WTC11 (cell line): ENCODE results near the gene STK32B. TPM values are rescaled to one million over a fixed set of nuclear protein-coding genes. Genes with fewer than 3 reads are reported as not detected.

Experiments used
- ATAC-seq: fragments of 200-7000 bp; cut with Tn5 transposase; 2 replicates; pipeline ENCODE4 v1.10.0; 2021; ENCODE audit warnings: mild to moderate bottlenecking, moderate library complexity
- CTCF ChIA-PET: fragments of 300-600 bp; sonication (Branson Sonifier 250); formaldehyde crosslinking; loops from one replicate; lab custom pipeline; 2021; ENCODE audit warnings: antibody characterized with exemption; lab: Charles Lee
- POLR2A ChIA-PET: fragments of 350-600 bp; sonication (Branson Sonifier 250); formaldehyde crosslinking; loops from one replicate; lab custom pipeline; 2021; ENCODE audit warnings: antibody characterized with exemption; lab: Charles Lee
- DNase-seq: peaks from one replicate; pipeline ENCODE4 v3.0.0; 2021; ENCODE audit warnings: low spot score
- H3K27ac Mint-ChIP-seq: 2 replicates; pipeline ENCODE4 v1.8.0; 2021; ENCODE audit warnings: mixed read lengths
- H3K27me3 Mint-ChIP-seq: 2 replicates; pipeline ENCODE4 v1.8.0; 2021; ENCODE audit warnings: low read depth, mild to moderate bottlenecking, moderate library complexity, mixed read lengths
- H3K36me3 Mint-ChIP-seq: 2 replicates; pipeline ENCODE4 v1.8.0; 2021; ENCODE audit warnings: mixed read lengths
- H3K4me1 Mint-ChIP-seq: 2 replicates; pipeline ENCODE4 v1.8.0; 2022; ENCODE audit warnings: mixed read lengths
- H3K4me3 Mint-ChIP-seq: 2 replicates; pipeline ENCODE4 v1.8.0; 2021; ENCODE audit warnings: mild to moderate bottlenecking, moderate library complexity, mixed read lengths
- H3K9me3 Mint-ChIP-seq: 2 replicates; pipeline ENCODE4 v1.8.0; 2021; ENCODE audit warnings: mixed read lengths
- ELF4 ChIP-seq: sonication (generic); formaldehyde crosslinking; IDR thresholded peaks from 2 replicates; pipeline ENCODE4 v1.8.1; 2022; ENCODE audit warnings: low read depth, mild to moderate bottlenecking, moderate library complexity, missing genetic modification reagents
- EMX1 ChIP-seq: fragments of 250-450 bp; sonication (Bioruptor Pico); IDR thresholded peaks from 2 replicates; pipeline ENCODE4 v1.8.0; 2021; ENCODE audit warnings: mild to moderate bottlenecking
- GTF2I ChIP-seq: fragments of 250-450 bp; sonication (Bioruptor Pico); conservative IDR thresholded peaks from 2 replicates; pipeline ENCODE4 v1.4.0; 2021; ENCODE audit warnings: mild to moderate bottlenecking
- MAX ChIP-seq: sonication (generic); formaldehyde crosslinking; IDR thresholded peaks from 2 replicates; pipeline ENCODE4 v1.8.0; 2022; ENCODE audit warnings: mild to moderate bottlenecking, missing genetic modification reagents
- MXD4 ChIP-seq: fragments of 250-450 bp; sonication (Bioruptor Pico); IDR thresholded peaks from 2 replicates; pipeline ENCODE4 v1.8.0; 2021; ENCODE audit warnings: mild to moderate bottlenecking, moderate library complexity, borderline replicate concordance
- OVOL2 ChIP-seq: fragments of 250-450 bp; sonication (Bioruptor Pico); IDR thresholded peaks from 2 replicates; pipeline ENCODE4 v1.9.0; 2021; ENCODE audit warnings: mild to moderate bottlenecking, borderline replicate concordance
- SP1 ChIP-seq: sonication (generic); formaldehyde crosslinking; conservative IDR thresholded peaks from 2 replicates; pipeline ENCODE4 v1.8.1; 2022; ENCODE audit warnings: missing genetic modification reagents
- TEAD1 ChIP-seq: sonication (generic); formaldehyde crosslinking; IDR thresholded peaks from 2 replicates; pipeline ENCODE4 v1.8.0; 2022; ENCODE audit warnings: mild to moderate bottlenecking, missing genetic modification reagents
- USF2 ChIP-seq: sonication (generic); formaldehyde crosslinking; IDR thresholded peaks from 2 replicates; pipeline ENCODE4 v1.8.1; 2023; ENCODE audit warnings: mild to moderate bottlenecking, missing genetic modification reagents, moderate library complexity
- ZNF121 ChIP-seq: sonication (generic); formaldehyde crosslinking; IDR thresholded peaks from 2 replicates; pipeline ENCODE4 v1.8.0; 2023; ENCODE audit warnings: missing genetic modification reagents
- ZSCAN18 ChIP-seq: fragments of 250-450 bp; sonication (Bioruptor Pico); IDR thresholded peaks from 2 replicates; pipeline ENCODE4 v2.1.2; 2022; ENCODE audit warnings: mild to moderate bottlenecking, moderate library complexity
- total RNA-seq: library from RNA; stranded (reverse); gene quantifications from 3 replicates; pipeline ENCODE4 v1.2.3, GENCODE V29; 2021
- TF ChIP-seq, protein P1 (sequence below): sonication (generic); formaldehyde crosslinking; IDR thresholded peaks from 2 replicates; pipeline ENCODE4 v1.8.1; 2022; ENCODE audit warnings: low read depth, missing genetic modification reagents, borderline replicate concordance
- TF ChIP-seq, protein P2 (sequence below): fragments of 200-600 bp; IDR thresholded peaks from 2 replicates; pipeline ENCODE4 v1.8.0; 2022; ENCODE audit warnings: antibody characterized with exemption
- TF ChIP-seq, protein P3 (sequence below): fragments of 250-450 bp; sonication (Bioruptor Pico); IDR thresholded peaks from 2 replicates; pipeline ENCODE4 v1.9.0; 2021; ENCODE audit warnings: mild to moderate bottlenecking
- TF ChIP-seq, protein P4 (sequence below): sonication (generic); formaldehyde crosslinking; IDR thresholded peaks from 2 replicates; pipeline ENCODE4 v1.8.0; 2022; ENCODE audit warnings: mild to moderate bottlenecking, missing genetic modification reagents
- TF ChIP-seq, protein P5 (sequence below): sonication (generic); formaldehyde crosslinking; conservative IDR thresholded peaks from 2 replicates; pipeline ENCODE4 v1.8.1; 2022; ENCODE audit warnings: mild to moderate bottlenecking, missing genetic modification reagents
- TF ChIP-seq, protein P6 (sequence below): sonication (generic); formaldehyde crosslinking; IDR thresholded peaks from 2 replicates; pipeline ENCODE4 v1.8.1; 2023; ENCODE audit warnings: mild to moderate bottlenecking, missing genetic modification reagents

Gene STK32B
- total RNA-seq, 1 experiment from 2014 or later: 1.9 TPM

DNA sequence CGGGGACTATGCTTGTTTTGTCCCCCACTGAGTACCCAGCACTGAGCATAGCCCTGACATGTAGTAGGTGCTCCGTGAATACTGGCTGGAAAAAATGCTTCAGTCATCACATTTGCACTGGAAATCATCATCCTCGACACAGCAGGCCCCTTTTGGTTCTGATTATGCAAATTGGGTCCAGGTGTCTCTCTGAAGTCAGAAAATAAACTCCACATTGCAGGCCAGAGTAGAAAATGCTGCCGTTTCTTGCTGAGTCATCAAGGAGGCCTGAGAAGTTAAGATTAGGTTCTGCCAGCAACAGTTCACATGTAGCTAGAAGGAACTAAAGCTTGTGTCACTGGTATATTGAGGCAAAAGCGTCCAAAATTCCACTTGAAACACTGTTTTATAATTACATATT, 15.0 kb upstream of the STK32B start (continued):
- TF ChIP-seq TEAD1 (CRISPR knock-in tag): no peak
- TF ChIP-seq OVOL2 (CRISPR knock-in tag): no peak
- TF ChIP-seq, protein P1, sequence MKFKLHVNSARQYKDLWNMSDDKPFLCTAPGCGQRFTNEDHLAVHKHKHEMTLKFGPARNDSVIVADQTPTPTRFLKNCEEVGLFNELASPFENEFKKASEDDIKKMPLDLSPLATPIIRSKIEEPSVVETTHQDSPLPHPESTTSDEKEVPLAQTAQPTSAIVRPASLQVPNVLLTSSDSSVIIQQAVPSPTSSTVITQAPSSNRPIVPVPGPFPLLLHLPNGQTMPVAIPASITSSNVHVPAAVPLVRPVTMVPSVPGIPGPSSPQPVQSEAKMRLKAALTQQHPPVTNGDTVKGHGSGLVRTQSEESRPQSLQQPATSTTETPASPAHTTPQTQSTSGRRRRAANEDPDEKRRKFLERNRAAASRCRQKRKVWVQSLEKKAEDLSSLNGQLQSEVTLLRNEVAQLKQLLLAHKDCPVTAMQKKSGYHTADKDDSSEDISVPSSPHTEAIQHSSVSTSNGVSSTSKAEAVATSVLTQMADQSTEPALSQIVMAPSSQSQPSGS (CRISPR knock-in tag): no peak
- TF ChIP-seq, protein P2, sequence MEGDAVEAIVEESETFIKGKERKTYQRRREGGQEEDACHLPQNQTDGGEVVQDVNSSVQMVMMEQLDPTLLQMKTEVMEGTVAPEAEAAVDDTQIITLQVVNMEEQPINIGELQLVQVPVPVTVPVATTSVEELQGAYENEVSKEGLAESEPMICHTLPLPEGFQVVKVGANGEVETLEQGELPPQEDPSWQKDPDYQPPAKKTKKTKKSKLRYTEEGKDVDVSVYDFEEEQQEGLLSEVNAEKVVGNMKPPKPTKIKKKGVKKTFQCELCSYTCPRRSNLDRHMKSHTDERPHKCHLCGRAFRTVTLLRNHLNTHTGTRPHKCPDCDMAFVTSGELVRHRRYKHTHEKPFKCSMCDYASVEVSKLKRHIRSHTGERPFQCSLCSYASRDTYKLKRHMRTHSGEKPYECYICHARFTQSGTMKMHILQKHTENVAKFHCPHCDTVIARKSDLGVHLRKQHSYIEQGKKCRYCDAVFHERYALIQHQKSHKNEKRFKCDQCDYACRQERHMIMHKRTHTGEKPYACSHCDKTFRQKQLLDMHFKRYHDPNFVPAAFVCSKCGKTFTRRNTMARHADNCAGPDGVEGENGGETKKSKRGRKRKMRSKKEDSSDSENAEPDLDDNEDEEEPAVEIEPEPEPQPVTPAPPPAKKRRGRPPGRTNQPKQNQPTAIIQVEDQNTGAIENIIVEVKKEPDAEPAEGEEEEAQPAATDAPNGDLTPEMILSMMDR: no peak

DNA sequence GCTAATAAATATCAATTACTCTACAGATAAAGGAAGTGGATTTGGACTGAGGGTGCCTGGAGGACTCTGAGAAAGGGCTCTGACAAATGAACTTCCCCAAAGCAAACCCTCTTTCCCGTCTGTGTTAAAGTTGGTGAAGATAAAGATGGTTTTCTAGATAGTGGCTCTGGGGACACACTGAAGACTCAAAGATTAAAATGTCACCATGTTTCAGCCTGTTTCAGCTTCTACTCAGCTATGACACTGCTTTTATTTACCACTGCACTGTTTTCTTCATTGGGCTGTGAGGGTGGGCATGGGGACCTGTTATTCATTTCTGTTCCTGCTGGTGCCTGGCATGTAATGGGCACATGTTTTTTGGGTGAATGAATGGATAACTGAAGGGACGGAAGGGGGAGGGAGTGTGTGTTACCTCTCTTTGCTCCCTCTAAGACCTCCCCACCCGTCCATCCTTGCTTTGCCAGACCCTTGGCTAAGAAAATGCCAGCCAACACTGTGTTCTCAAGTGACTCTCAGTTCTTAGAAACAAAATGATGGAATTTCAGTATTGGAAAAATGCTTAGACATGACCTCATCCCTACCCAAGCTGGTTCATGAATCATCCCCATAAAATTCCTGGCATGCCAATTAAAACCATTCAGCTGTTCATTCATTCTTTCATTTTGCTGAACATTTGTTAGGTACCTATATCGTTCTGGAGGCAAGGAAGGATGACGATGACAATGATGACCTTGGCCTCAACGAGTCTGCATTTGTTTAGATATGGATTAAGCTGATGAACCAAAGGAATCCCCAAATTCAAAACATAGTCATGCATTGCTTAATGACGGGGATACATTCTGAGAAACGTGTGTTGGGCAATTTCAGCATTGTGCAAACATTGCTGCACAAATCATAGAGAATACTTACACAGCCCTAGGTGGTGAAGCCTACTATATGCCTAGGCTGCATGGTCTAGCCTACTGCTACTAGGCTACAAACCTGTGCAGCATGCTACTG, 13.4 kb upstream of the STK32B start:
- Mint-ChIP-seq H3K4me1 (peaks cover 16% of the 10 kb centered on the region), H3K27ac (no peak overlapping the region), H3K27me3 (peaks cover 5% of the 10 kb centered on the region; the same call in 1 of the 2 replicates), H3K9me3 (no peaks in the 10 kb centered on the region), H3K36me3 (no peaks in the 10 kb centered on the region), H3K4me3 (no peak overlapping the region)
- TF ChIP-seq, protein P3, sequence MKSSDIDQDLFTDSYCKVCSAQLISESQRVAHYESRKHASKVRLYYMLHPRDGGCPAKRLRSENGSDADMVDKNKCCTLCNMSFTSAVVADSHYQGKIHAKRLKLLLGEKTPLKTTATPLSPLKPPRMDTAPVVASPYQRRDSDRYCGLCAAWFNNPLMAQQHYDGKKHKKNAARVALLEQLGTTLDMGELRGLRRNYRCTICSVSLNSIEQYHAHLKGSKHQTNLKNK (CRISPR knock-in tag): no peak
- TF ChIP-seq MAX (CRISPR knock-in tag) (no peak), USF2 (no peak), GTF2I (CRISPR knock-in tag) (no peak), ZNF121 (CRISPR knock-in tag) (no peak), ELF4 (CRISPR knock-in tag) (no peak), SP1 (CRISPR knock-in tag) (no peak), ZSCAN18 (no peak), MXD4 (CRISPR knock-in tag) (no peak), EMX1 (CRISPR knock-in tag) (no peak), OVOL2 (CRISPR knock-in tag) (no peak)
- TF ChIP-seq, protein P4, sequence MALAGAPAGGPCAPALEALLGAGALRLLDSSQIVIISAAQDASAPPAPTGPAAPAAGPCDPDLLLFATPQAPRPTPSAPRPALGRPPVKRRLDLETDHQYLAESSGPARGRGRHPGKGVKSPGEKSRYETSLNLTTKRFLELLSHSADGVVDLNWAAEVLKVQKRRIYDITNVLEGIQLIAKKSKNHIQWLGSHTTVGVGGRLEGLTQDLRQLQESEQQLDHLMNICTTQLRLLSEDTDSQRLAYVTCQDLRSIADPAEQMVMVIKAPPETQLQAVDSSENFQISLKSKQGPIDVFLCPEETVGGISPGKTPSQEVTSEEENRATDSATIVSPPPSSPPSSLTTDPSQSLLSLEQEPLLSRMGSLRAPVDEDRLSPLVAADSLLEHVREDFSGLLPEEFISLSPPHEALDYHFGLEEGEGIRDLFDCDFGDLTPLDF (CRISPR knock-in tag): no peak
- TF ChIP-seq, protein P5, sequence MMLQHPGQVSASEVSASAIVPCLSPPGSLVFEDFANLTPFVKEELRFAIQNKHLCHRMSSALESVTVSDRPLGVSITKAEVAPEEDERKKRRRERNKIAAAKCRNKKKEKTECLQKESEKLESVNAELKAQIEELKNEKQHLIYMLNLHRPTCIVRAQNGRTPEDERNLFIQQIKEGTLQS (CRISPR knock-in tag): no peak
- TF ChIP-seq, protein P6, sequence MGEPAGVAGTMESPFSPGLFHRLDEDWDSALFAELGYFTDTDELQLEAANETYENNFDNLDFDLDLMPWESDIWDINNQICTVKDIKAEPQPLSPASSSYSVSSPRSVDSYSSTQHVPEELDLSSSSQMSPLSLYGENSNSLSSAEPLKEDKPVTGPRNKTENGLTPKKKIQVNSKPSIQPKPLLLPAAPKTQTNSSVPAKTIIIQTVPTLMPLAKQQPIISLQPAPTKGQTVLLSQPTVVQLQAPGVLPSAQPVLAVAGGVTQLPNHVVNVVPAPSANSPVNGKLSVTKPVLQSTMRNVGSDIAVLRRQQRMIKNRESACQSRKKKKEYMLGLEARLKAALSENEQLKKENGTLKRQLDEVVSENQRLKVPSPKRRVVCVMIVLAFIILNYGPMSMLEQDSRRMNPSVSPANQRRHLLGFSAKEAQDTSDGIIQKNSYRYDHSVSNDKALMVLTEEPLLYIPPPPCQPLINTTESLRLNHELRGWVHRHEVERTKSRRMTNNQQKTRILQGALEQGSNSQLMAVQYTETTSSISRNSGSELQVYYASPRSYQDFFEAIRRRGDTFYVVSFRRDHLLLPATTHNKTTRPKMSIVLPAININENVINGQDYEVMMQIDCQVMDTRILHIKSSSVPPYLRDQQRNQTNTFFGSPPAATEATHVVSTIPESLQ: no peak
- ATAC-seq (no peak), DNase-seq (no peak)
- POLR2A ChIA-PET: interaction anchor here (0.6 kb wide), 1 partner anchor 58 kb away, joined by 3 read pairs; no protein-coding TSS in a partner anchor
- CTCF ChIA-PET: no interaction called here
